Muscle of back (tissue), 11 donors: Measurements from ENCODE around the gene MED25. TPM values are rescaled to one million over a fixed set of nuclear protein-coding genes. Genes with fewer than 3 reads are reported as not detected.
A peak's percentile ranks its signal among the peaks of the same experiment; 100 is the strongest.

Experiments used
- DNase-seq, 3 donors: peaks; one replicate each; pipeline versions ENCODE4 v3.0.0 to v3.0.0-alpha.2; 2013
- polyA plus RNA-seq, 10 donors: library from polyadenylated mRNA; unstranded; fragments of 120-200 nt; gene quantifications; one replicate each; pipeline ENCODE4 v1.2.1, GENCODE V29; 2013; ENCODE audit not compliant: insufficient read length in 10 of 10

Gene MED25
- polyA plus RNA-seq, 10 donors = 22.4 to 33.5 (median 29.0) TPM

GRCh38 chr19:49857061-49857837 lies 39.2 kb downstream of the MED25 start:
- no peak for DNase-seq

GRCh38 chr19:49857838-49858087 lies 39.7 kb downstream of the MED25 start:
- no peak for DNase-seq

GRCh38 chr19:49858088-49858985 lies 40.2 kb downstream of the MED25 start:
- no peak for DNase-seq

- DNase-seq = no peak
These were observed 41.7 kb downstream of the MED25 start for GRCh38 chr19:49859682-49860335.

GRCh38 chr19:49860336-49861102 lies 42.4 kb downstream of the MED25 start:
- DNase-seq = no peak

GRCh38 chr19:49861107-49861506 lies 43.0 kb downstream of the MED25 start:
- peak in 1 of 3 donors; percentile 66 for DNase-seq

- DNase-seq = no peak
These were observed 43.7 kb downstream of the MED25 start for GRCh38 chr19:49861541-49862378.

GRCh38 chr19:49862391-49863253 lies 44.5 kb downstream of the MED25 start:
- DNase-seq = no peak

- DNase-seq = no peak
These were observed 45.3 kb downstream of the MED25 start for GRCh38 chr19:49863254-49863934.

GRCh38 chr19:49863935-49864320 lies 45.8 kb downstream of the MED25 start:
- no peak for DNase-seq

- no peak for DNase-seq
These were observed 46.8 kb downstream of the MED25 start for GRCh38 chr19:49864890-49865289.

GRCh38 chr19:49866933-49867782 lies 49.1 kb downstream of the MED25 start, which contains the start of gene PNKP:
PNKP (minus strand) TSS chr19:49867576; CDS start chr19:49867204, 372 bp downstream.
- DNase-seq = peak; percentile 89 to 99 (median 95)

GRCh38 chr19:49869009-49869483 lies 51.0 kb downstream of the MED25 start:
- DNase-seq = no peak

- peak; percentile 99 to 100 (median 100) for DNase-seq
These were observed 51.6 kb downstream of the MED25 start for GRCh38 chr19:49869484-49870308.

- DNase-seq = no peak
These were observed 52.3 kb downstream of the MED25 start for GRCh38 chr19:49870309-49870901.

- no peak for DNase-seq
These were observed 53.4 kb downstream of the MED25 start for GRCh38 chr19:49871349-49871985.
